IMR-90 (cell line): Measurements from ENCODE around the gene SYNGR4. TPM values are rescaled to one million over a fixed set of nuclear protein-coding genes. Genes with fewer than 3 reads are reported as not detected.

Source experiments
- ATAC-seq: fragments of 200-7000 bp; cut with Tn5 transposase; 2 replicates; pipeline ENCODE4 v1.9.1; 2020; ENCODE audit warnings: low read depth, mild to moderate bottlenecking, moderate library complexity
- BruUV-seq: library from RNA; stranded (reverse); fragments of 400-500 nt; replicated peaks from 2 replicates; lab custom pipeline; 2021; lab: Mats Ljungman, UMichigan
- CTCF ChIA-PET: fragments of 300-600 bp; formaldehyde crosslinking; extraction: SDS; loops from one replicate; lab custom pipeline; 2021; ENCODE audit warnings: antibody characterized with exemption; lab: Yijun Ruan, JAX
- POLR2A ChIA-PET: fragments of 300-600 bp; sonication (Branson Sonifier 250); formaldehyde crosslinking; loops from one replicate; lab custom pipeline; 2022; ENCODE audit warnings: antibody characterized with exemption; ENCODE audit not compliant: unreplicated experiment; lab: Charles Lee
- DNase-seq: peaks from one replicate; pipeline ENCODE4 v3.0.0; 2013
- H2AFZ ChIP-seq: replicated peaks from 2 replicates; pipeline ENCODE3; 2013; ENCODE audit warnings: low read length, mild to moderate bottlenecking; ENCODE audit not compliant: poor library complexity
- H2AK5ac ChIP-seq: 2 replicates; pipeline ENCODE4 v1.6.1; 2013; ENCODE audit warnings: low read depth, low read length, inconsistent platforms
- H2AK9ac ChIP-seq: replicated peaks from 2 replicates; pipeline ENCODE3; 2013; ENCODE audit warnings: mild to moderate bottlenecking, low read depth, low read length, moderate library complexity; ENCODE audit not compliant: poor library complexity
- H2BK120ac ChIP-seq: 2 replicates; pipeline ENCODE4 v1.6.1; 2013; ENCODE audit warnings: low read depth, low read length, inconsistent platforms
- H2BK15ac ChIP-seq: 3 replicates; pipeline ENCODE4 v1.6.1; 2013; ENCODE audit warnings: low read depth, low read length, inconsistent platforms
- H2BK20ac ChIP-seq: 2 replicates; pipeline ENCODE4 v1.6.1; 2013; ENCODE audit warnings: low read depth, mild to moderate bottlenecking, inconsistent platforms, low read length, moderate library complexity
- H2BK5ac ChIP-seq: 2 replicates; pipeline ENCODE4 v1.6.1; 2013; ENCODE audit warnings: mild to moderate bottlenecking, low read depth, low read length, inconsistent platforms; ENCODE audit not compliant: poor library complexity, severe bottlenecking
- H3K14ac ChIP-seq: replicated peaks from 2 replicates; pipeline ENCODE4 v1.6.1; 2013; ENCODE audit warnings: low read depth, low read length, inconsistent platforms
- H3K18ac ChIP-seq: 2 replicates; pipeline ENCODE4 v1.6.1; 2013; ENCODE audit warnings: low read depth, low read length, control low read depth
- H3K23ac ChIP-seq: 2 replicates; pipeline ENCODE4 v1.6.1; 2013; ENCODE audit warnings: low read depth, low read length, inconsistent platforms
- H3K27ac ChIP-seq: 2 replicates; pipeline ENCODE4 v1.5.1; 2013; ENCODE audit warnings: mild to moderate bottlenecking, control low read depth, low read length; ENCODE audit not compliant: insufficient read depth
- H3K27me3 ChIP-seq: 2 replicates; pipeline ENCODE4 v1.6.1; 2013; ENCODE audit warnings: low read length; ENCODE audit not compliant: control insufficient read depth, insufficient read depth
- H3K36me3 ChIP-seq: 2 replicates; pipeline ENCODE4 v1.6.1; 2013; ENCODE audit warnings: low read length, mixed read lengths; ENCODE audit not compliant: control insufficient read depth, insufficient read depth
- H3K4ac ChIP-seq: 2 replicates; pipeline ENCODE4 v1.6.1; 2013; ENCODE audit warnings: low read depth, low read length, inconsistent platforms
- H3K4me1 ChIP-seq: 2 replicates; pipeline ENCODE4 v1.6.1; 2013; ENCODE audit warnings: low read length, mixed read lengths; ENCODE audit not compliant: control insufficient read depth, insufficient read depth
- H3K4me2 ChIP-seq: 2 replicates; pipeline ENCODE4 v1.6.1; 2013; ENCODE audit warnings: low read depth, mild to moderate bottlenecking, control low read depth, low read length, moderate library complexity
- H3K4me3 ChIP-seq: 2 replicates; pipeline ENCODE4 v1.5.1; 2013; ENCODE audit warnings: low read depth, mild to moderate bottlenecking, control low read depth, low read length, moderate library complexity; ENCODE audit not compliant: insufficient read depth
- H3K56ac ChIP-seq: 2 replicates; pipeline ENCODE4 v1.6.1; 2013; ENCODE audit warnings: low read length, inconsistent platforms; ENCODE audit not compliant: insufficient read depth; ENCODE audit errors: extremely low read depth
- H3K79me1 ChIP-seq, 2 experiments: 2 replicates each; pipeline ENCODE4 v1.6.1; 2013; ENCODE audit warnings: low read length in 2 of 2, inconsistent platforms in 1 of 2, low read depth in 1 of 2
- H3K9ac ChIP-seq: 2 replicates; pipeline ENCODE4 v1.6.1; 2013; ENCODE audit warnings: low read depth, low read length, control low read depth
- H3K9me1 ChIP-seq: 2 replicates; pipeline ENCODE4 v1.6.1; 2013; ENCODE audit warnings: low read length, inconsistent platforms; ENCODE audit not compliant: insufficient read depth
- H3K9me3 ChIP-seq: 2 replicates; pipeline ENCODE4 v1.6.1; 2013; ENCODE audit warnings: low read length; ENCODE audit not compliant: control insufficient read depth, insufficient read depth
- H4K20me1 ChIP-seq: 2 replicates; pipeline ENCODE4 v1.6.1; 2013; ENCODE audit warnings: low read length, inconsistent platforms; ENCODE audit not compliant: insufficient read depth
- H4K5ac ChIP-seq: 2 replicates; pipeline ENCODE4 v1.6.1; 2013; ENCODE audit warnings: mild to moderate bottlenecking, low read depth, low read length, control low read depth
- H4K8ac ChIP-seq, 2 experiments: 2 replicates each; pipeline ENCODE4 v1.6.1; 2013; ENCODE audit warnings: low read depth in 2 of 2, low read length in 2 of 2, control low read depth in 1 of 2, inconsistent platforms in 1 of 2
- H4K91ac ChIP-seq: 2 replicates; pipeline ENCODE4 v1.6.1; 2013; ENCODE audit warnings: low read depth, low read length, inconsistent platforms; ENCODE audit not compliant: insufficient read depth
- BHLHE40 ChIP-seq: fragments of 150-350 bp; IDR thresholded peaks from 2 replicates; pipeline ENCODE4 v1.6.1; 2016; ENCODE audit warnings: mild to moderate bottlenecking, low read depth, low read length
- CHD1 ChIP-seq: IDR thresholded peaks from 2 replicates; pipeline ENCODE4 v1.6.1; 2012; ENCODE audit warnings: low read depth, low read length, improper control_type of control experiment
- CTCF ChIP-seq: conservative IDR thresholded peaks from 2 replicates; pipeline ENCODE4 v1.5.1; 2012; ENCODE audit warnings: mild to moderate bottlenecking, low read depth, low read length, improper control_type of control experiment
- ELK1 ChIP-seq: fragments of 150-350 bp; IDR thresholded peaks from 2 replicates; pipeline ENCODE4 v1.6.1; 2016; ENCODE audit warnings: low read depth, mild to moderate bottlenecking, low read length, moderate library complexity, borderline replicate concordance
- FOS ChIP-seq: fragments of 150-350 bp; IDR thresholded peaks from 2 replicates; pipeline ENCODE4 v1.6.1; 2016; ENCODE audit warnings: low read depth, low read length
- MAFK ChIP-seq: IDR thresholded peaks from 2 replicates; pipeline ENCODE4 v1.6.1; 2012; ENCODE audit warnings: low read depth, low read length, improper control_type of control experiment
- MAZ ChIP-seq: IDR thresholded peaks from 2 replicates; pipeline ENCODE4 v1.6.1; 2012; ENCODE audit warnings: low read depth, mild to moderate bottlenecking, low read length, improper control_type of control experiment, moderate library complexity, borderline replicate concordance
- MXI1 ChIP-seq: IDR thresholded peaks from 2 replicates; pipeline ENCODE4 v1.6.1; 2012; ENCODE audit warnings: low read depth, mild to moderate bottlenecking, low read length, moderate library complexity, borderline replicate concordance
- RAD21 ChIP-seq: IDR thresholded peaks from 2 replicates; pipeline ENCODE4 v1.6.1; 2012; ENCODE audit warnings: low read length, improper control_type of control experiment
- RCOR1 ChIP-seq: IDR thresholded peaks from 2 replicates; pipeline ENCODE4 v1.6.1; 2012; ENCODE audit warnings: mild to moderate bottlenecking, low read length, improper control_type of control experiment; ENCODE audit not compliant: insufficient replicate concordance
- RFX5 ChIP-seq: IDR thresholded peaks from 2 replicates; pipeline ENCODE4 v1.8.0; 2012; ENCODE audit warnings: low read depth, mild to moderate bottlenecking, low read length, moderate library complexity
- SMC3 ChIP-seq: fragments of 150-350 bp; IDR thresholded peaks from 2 replicates; pipeline ENCODE4 v1.6.1; 2016; ENCODE audit warnings: low read depth, mild to moderate bottlenecking, antibody characterized with exemption, low read length, moderate library complexity
- USF2 ChIP-seq: fragments of 150-350 bp; IDR thresholded peaks from 2 replicates; pipeline ENCODE4 v1.6.1; 2017; ENCODE audit warnings: mild to moderate bottlenecking, antibody characterized with exemption, low read length, low read depth
- whole genome bisulfite sequencing, 2 experiments: methylation state at CpG; one replicate each; pipeline versions ENCODE4 v1.1.5 to v1.1.7; 2013; ENCODE audit warnings: missing lambda C conversion rate in 2 of 2; ENCODE audit not compliant: insufficient read length in 1 of 2; ENCODE audit errors: extremely low coverage in 2 of 2; 5-methylcytosine and 5-hydroxymethylcytosine counted together
- dilution Hi-C: fragments of 300-500 bp; cut with HindIII; formaldehyde crosslinking; loops from one replicate; pipeline ENCODE4 v1.14.3; 2018; ENCODE audit warnings: low sequenced_read_pairs; ENCODE audit not compliant: unreplicated experiment
- in situ Hi-C: fragments of 300-500 bp; cut with MboI; formaldehyde crosslinking; loops from 3 replicates; pipeline ENCODE4 v1.14.3; 2019; ENCODE audit warnings: low sequenced_read_pairs, inconsistent platforms, mixed read lengths
- intact Hi-C: fragments of 100-400 bp; cut with micrococcal nuclease; formaldehyde crosslinking; loops from 2 replicates; pipeline ENCODE4 v1.10.0; 2022
- polyA plus RNA-seq, 3 experiments: library from polyadenylated mRNA; depleted of rRNA; stranded (reverse); fragments of >200 nt; gene quantifications; 2 replicates each; pipeline ENCODE4 v1.2.3, GENCODE V29; 2012; ENCODE audit warnings: low replicate concordance in 1 of 3
- total RNA-seq: library from RNA; depleted of rRNA; stranded (reverse); fragments of >200 nt; gene quantifications from 2 replicates; pipeline ENCODE4 v1.2.3, GENCODE V29; 2012

Gene SYNGR4
- total and polyA plus RNA-seq, 2 of the 4 experiments (the other 2 are of a cell fraction) = not detected

GRCh38 chr19:48394331-48395169, 30.4 kb downstream of the SYNGR4 start:
- Histone ChIP-seq H3K4me2 (peak overlapping the region; percentile 64; the same call in 1 of the 2 replicates), H3K9ac (no peak overlapping the region), H3K18ac (no peak overlapping the region), H2AFZ (peak overlapping the region; percentile 66), H3K56ac (no peak overlapping the region), H4K8ac (no peak overlapping the region), H3K4ac (no peak overlapping the region), H2AK5ac (0 out of 2 replicates have a peak overlapping the region, but pooled peaks have one; percentile 14), H3K36me3 (peaks cover under 1% of the 10 kb centered on the region; the same call in 1 of the 2 replicates), H3K9me1 (peaks cover 3% of the 10 kb centered on the region; the same call in 1 of the 2 replicates), H2BK120ac (no peak overlapping the region), H2BK5ac (no peak overlapping the region), H3K27ac (no peak overlapping the region), H3K9me3 (no peaks in the 10 kb centered on the region), H3K14ac (no peak overlapping the region), H2AK9ac (peak overlapping the region; percentile 89), H4K91ac (no peak overlapping the region), H3K23ac (no peak overlapping the region), H4K20me1 (peaks cover 4% of the 10 kb centered on the region), H3K4me3 (no peak overlapping the region), H3K4me1 (peaks cover 4% of the 10 kb centered on the region; the same call in 1 of the 2 replicates), H2BK15ac (no peak overlapping the region), H3K27me3 (peaks cover 54% of the 10 kb centered on the region), H2BK20ac (no peak overlapping the region), H4K5ac (no peak overlapping the region), H3K79me1 (peaks cover 0 to 12% of the 10 kb centered on the region in 2 experiments; a peak in 3 of 4 replicates)
- ChIA-PET POLR2A (no interaction called here), CTCF (no interaction called here)
- intact Hi-C loops (loop anchor here (10.0 kb wide), 1 partner anchor 70 kb away; the partner anchor contains the start of gene EMP3), in situ Hi-C loops (no loop called here), dilution Hi-C loops (no loop called here)
- no TSS peak for BruUV-seq
- DNase-seq (no peak), ATAC-seq (no peak)
- 11% methylated on average over 7 of the region's 38 CpGs; no CpG with 5 or more reads in 1 of the 2 experiments for WGBS, 2 experiments
- TF ChIP-seq BHLHE40 (no peak), CTCF (no peak), MAFK (no peak), MAZ (no peak), SMC3 (no peak), RAD21 (no peak), USF2 (no peak), MXI1 (no peak), RFX5 (no peak), ELK1 (no peak), RCOR1 (no peak), CHD1 (no peak), FOS (no peak)
